KMS-11 (cell line): Measurements from ENCODE around the gene METTL22.

Source experiments
- H2AFZ ChIP-seq: fragments of 200-600 bp; sonication (generic); 2 replicates; pipeline ENCODE4 v1.6.1; 2016; ENCODE audit warnings: antibody characterized with exemption, mixed run types, low read depth
- H3K27ac ChIP-seq: fragments of 200-600 bp; sonication (generic); 2 replicates; pipeline ENCODE4 v1.6.1; 2016; ENCODE audit warnings: mild to moderate bottlenecking, mixed run types
- H3K27me3 ChIP-seq: fragments of 200-600 bp; sonication (generic); 2 replicates; pipeline ENCODE4 v1.6.1; 2017; ENCODE audit warnings: mild to moderate bottlenecking, low read depth, mixed run types, moderate library complexity; ENCODE audit not compliant: insufficient read depth
- H3K36me3 ChIP-seq: fragments of 200-600 bp; sonication (generic); 2 replicates; pipeline ENCODE4 v1.6.1; 2017; ENCODE audit warnings: mild to moderate bottlenecking, mixed run types; ENCODE audit not compliant: insufficient read depth
- H3K4me1 ChIP-seq: fragments of 200-600 bp; sonication (generic); 2 replicates; pipeline ENCODE4 v1.6.1; 2016; ENCODE audit warnings: mild to moderate bottlenecking, low read depth, mixed run types; ENCODE audit not compliant: poor library complexity, severe bottlenecking
- H3K4me2 ChIP-seq: fragments of 200-600 bp; sonication (generic); 2 replicates; pipeline ENCODE4 v1.7.0; 2016; ENCODE audit warnings: mild to moderate bottlenecking, mixed run types
- H3K4me3 ChIP-seq: fragments of 200-600 bp; sonication (generic); IDR thresholded peaks from 2 replicates; pipeline ENCODE4 v1.6.1; 2017; ENCODE audit warnings: low read depth, low read length, mixed read lengths; ENCODE audit not compliant: insufficient read depth
- H3K79me2 ChIP-seq: fragments of 200-600 bp; sonication (generic); 2 replicates; pipeline ENCODE4 v1.6.1; 2016; ENCODE audit warnings: low read depth, mixed run types; ENCODE audit not compliant: insufficient read depth
- H3K9ac ChIP-seq: fragments of 200-600 bp; sonication (generic); 2 replicates; pipeline ENCODE4 v1.6.1; 2016; ENCODE audit warnings: mild to moderate bottlenecking, mixed run types
- H4K20me1 ChIP-seq: fragments of 200-600 bp; sonication (generic); 2 replicates; pipeline ENCODE4 v1.6.1; 2016; ENCODE audit warnings: mild to moderate bottlenecking, mixed run types; ENCODE audit not compliant: insufficient read depth
- TF ChIP-seq, protein P1 (sequence below): fragments of 200-600 bp; sonication (generic); conservative IDR thresholded peaks from 2 replicates; pipeline ENCODE4 v1.6.1; 2017; ENCODE audit warnings: low read depth, mild to moderate bottlenecking, antibody characterized with exemption, low read length, moderate library complexity, mixed read lengths

The METTL22 gene

DNA sequence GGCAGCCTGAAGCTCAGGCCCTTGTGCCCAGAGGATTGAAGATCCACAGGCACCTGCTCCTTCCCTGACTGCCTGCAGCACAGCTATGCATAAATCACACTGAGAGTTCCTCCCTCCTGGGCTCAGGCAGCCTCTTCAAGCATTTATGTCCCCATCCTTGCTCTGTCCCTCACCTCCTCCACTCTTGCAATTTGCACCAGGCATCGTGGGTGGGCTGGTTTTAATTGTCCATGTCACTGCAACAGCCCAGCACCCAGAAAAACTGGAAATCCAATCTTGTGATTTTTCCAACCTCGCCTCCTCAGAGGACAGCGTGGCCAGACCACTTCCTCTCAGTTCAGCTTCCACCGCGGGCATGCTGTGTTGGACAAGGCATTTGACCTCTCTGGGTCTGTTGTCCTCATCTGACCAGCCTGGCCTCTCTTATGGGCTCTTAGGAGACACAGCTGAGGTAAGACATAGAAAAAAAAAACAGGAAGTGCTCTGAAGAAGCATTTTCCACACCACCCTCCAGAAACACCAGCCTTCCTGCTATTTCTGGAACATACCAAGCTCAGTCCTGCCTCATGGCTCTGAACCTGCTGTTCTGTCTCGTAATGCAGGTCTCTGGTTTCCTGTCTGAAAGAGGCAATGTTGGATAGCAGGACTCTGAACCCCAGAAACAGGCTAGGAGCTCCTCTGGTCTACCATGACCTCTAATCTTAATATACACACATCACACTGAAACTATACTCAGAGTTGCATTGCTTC lies 39.5 kb upstream of the METTL22 start:
- Histone ChIP-seq H3K36me3 (no peaks in the 10 kb centered on the region), H3K4me1 (no peaks in the 10 kb centered on the region), H3K4me2 (no peak overlapping the region), H3K27me3 (no peaks in the 10 kb centered on the region), H2AFZ (no peak overlapping the region), H3K4me3 (no peak overlapping the region), H3K9ac (no peak overlapping the region), H3K79me2 (no peaks in the 10 kb centered on the region), H3K27ac (no peak overlapping the region), H4K20me1 (no peaks in the 10 kb centered on the region)
- TF ChIP-seq, protein P1, sequence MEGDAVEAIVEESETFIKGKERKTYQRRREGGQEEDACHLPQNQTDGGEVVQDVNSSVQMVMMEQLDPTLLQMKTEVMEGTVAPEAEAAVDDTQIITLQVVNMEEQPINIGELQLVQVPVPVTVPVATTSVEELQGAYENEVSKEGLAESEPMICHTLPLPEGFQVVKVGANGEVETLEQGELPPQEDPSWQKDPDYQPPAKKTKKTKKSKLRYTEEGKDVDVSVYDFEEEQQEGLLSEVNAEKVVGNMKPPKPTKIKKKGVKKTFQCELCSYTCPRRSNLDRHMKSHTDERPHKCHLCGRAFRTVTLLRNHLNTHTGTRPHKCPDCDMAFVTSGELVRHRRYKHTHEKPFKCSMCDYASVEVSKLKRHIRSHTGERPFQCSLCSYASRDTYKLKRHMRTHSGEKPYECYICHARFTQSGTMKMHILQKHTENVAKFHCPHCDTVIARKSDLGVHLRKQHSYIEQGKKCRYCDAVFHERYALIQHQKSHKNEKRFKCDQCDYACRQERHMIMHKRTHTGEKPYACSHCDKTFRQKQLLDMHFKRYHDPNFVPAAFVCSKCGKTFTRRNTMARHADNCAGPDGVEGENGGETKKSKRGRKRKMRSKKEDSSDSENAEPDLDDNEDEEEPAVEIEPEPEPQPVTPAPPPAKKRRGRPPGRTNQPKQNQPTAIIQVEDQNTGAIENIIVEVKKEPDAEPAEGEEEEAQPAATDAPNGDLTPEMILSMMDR = no peak

DNA sequence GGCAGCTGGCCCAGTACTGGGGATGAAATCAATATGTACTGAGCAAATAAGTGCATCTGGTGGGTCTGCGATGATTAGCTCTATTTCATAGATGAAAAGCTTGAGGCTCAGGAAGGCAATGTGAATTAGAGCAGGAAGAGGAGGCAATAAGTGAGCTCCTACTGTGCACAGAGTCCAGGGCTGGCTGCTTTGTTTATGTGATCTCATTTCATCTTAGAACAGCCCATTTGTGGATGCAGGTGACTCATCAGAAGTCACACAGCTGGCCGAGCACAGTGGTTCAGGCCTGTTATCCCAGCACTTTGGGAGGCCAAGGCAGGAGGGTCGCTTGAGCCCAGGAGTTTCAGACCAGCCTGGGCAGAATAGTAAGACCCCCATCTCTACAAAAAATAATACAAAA lies 38.3 kb upstream of the METTL22 start:
- Histone ChIP-seq H3K36me3 (no peaks in the 10 kb centered on the region), H3K9ac (no peak overlapping the region), H4K20me1 (no peaks in the 10 kb centered on the region), H3K4me1 (no peaks in the 10 kb centered on the region), H3K27me3 (no peaks in the 10 kb centered on the region), H3K4me2 (no peak overlapping the region), H3K27ac (no peak overlapping the region), H2AFZ (no peak overlapping the region), H3K4me3 (no peak overlapping the region), H3K79me2 (no peaks in the 10 kb centered on the region)
- TF ChIP-seq, protein P1 = no peak

DNA sequence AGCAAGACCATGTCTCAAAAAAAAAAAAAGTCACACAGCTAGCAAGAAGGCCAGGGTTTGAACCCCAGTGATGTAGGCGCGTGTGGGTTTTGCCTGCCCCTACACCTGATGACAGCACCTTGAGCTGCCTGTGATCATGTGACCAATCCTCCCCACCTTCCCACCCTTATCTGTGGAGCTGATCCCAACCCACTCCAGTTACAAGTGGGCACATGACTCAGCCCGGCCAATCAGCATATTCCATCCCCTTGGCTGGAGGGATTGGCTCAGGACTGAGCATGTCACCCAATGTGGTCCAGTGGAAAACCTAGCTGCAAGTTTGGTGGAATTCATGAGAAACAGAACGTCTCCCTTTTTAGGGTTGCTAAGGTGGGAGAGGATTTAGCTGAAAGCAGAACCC lies 37.8 kb upstream of the METTL22 start:
- Histone ChIP-seq H4K20me1 (no peaks in the 10 kb centered on the region), H3K27ac (no peak overlapping the region), H3K4me2 (no peak overlapping the region), H3K9ac (no peak overlapping the region), H3K4me1 (no peaks in the 10 kb centered on the region), H3K36me3 (no peaks in the 10 kb centered on the region), H3K79me2 (no peaks in the 10 kb centered on the region), H2AFZ (no peak overlapping the region), H3K4me3 (no peak overlapping the region), H3K27me3 (no peaks in the 10 kb centered on the region)
- TF ChIP-seq, protein P1 = no peak

DNA sequence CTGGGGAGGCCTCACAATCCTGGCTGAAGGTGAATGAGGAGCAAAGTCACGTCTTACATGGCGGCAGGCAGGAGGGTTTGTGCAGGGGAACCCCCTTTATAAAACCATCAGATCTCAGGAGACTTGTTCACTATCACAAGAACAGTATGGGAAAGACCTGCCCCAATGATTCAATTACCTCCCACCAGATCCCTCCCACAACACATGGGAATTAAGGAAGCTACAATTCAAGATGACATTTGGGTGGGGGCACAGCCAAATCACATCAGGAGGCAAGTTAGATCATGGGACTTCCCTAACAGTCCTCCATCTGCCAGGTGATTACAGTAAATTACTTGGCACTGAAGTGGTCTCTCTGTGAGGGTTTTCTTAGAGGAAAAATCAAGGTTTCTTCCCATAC lies 36.5 kb upstream of the METTL22 start:
- H4K20me1 ChIP-seq = no peaks in the 10 kb centered on the region
- H3K27me3 ChIP-seq = no peaks in the 10 kb centered on the region
- no peaks in the 10 kb centered on the region for H3K79me2 ChIP-seq
- no peak overlapping the region for H2AFZ ChIP-seq
- no peak overlapping the region for H3K27ac ChIP-seq
- TF ChIP-seq, protein P1 = no peak
- no peak overlapping the region for H3K4me3 ChIP-seq
- H3K36me3 ChIP-seq = no peaks in the 10 kb centered on the region
- no peak overlapping the region for H3K9ac ChIP-seq
- H3K4me1 ChIP-seq = no peaks in the 10 kb centered on the region
- no peak overlapping the region for H3K4me2 ChIP-seq
